Fibroblast of lung (primary cell): ENCODE results near the gene LYZL6. TPM values are rescaled to one million over a fixed set of nuclear protein-coding genes. Genes with fewer than 3 reads are reported as not detected.
"Not testable (repeated sequence)": the region's sequence is repeated elsewhere in the genome, so short reads cannot be mapped to it uniquely, and the experiment has no call there.

ENCODE experiments used
- DNase-seq, 2 donors: peaks; one replicate each; pipeline versions ENCODE4 v3.0.0 to v3.0.0-alpha.2; 2010; ENCODE audit warnings: low read depth in 2 of 2
- H2AFZ ChIP-seq: 2 replicates; pipeline ENCODE4 v1.5.1; 2012; ENCODE audit warnings: low read length, control low read depth, inconsistent platforms
- H3K27ac ChIP-seq: 2 replicates; pipeline ENCODE4 v1.5.1; 2011; ENCODE audit warnings: low read length, control low read depth; ENCODE audit not compliant: insufficient read depth
- H3K27me3 ChIP-seq: 2 replicates; pipeline ENCODE4 v1.5.1; 2011; ENCODE audit warnings: mild to moderate bottlenecking, low read length; ENCODE audit not compliant: control insufficient read depth, insufficient read depth
- H3K36me3 ChIP-seq: 2 replicates; pipeline ENCODE4 v1.5.1; 2011; ENCODE audit warnings: low read length; ENCODE audit not compliant: control insufficient read depth, insufficient read depth
- H3K4me1 ChIP-seq: 2 replicates; pipeline ENCODE4 v1.5.1; 2011; ENCODE audit warnings: low read length; ENCODE audit not compliant: control insufficient read depth, insufficient read depth; ENCODE audit errors: extremely low read depth
- H3K4me2 ChIP-seq: 2 replicates; pipeline ENCODE4 v1.5.1; 2011; ENCODE audit warnings: low read length, control low read depth; ENCODE audit not compliant: insufficient read depth; ENCODE audit errors: extremely low read depth
- H3K4me3 ChIP-seq, 4 experiments: fragments of 200-600 bp in 1 of 4; sonication (generic) in 1 of 4; replicated peaks in 1 of 4; 2 replicates each; pipeline ENCODE4 v1.5.1; 2011 to 2016; ENCODE audit warnings: low read length in 4 of 4, low read depth in 3 of 4, mild to moderate bottlenecking in 3 of 4, control low read depth in 2 of 4, inconsistent platforms in 1 of 4, mixed read lengths in 1 of 4; ENCODE audit not compliant: insufficient read depth in 1 of 4; ENCODE audit errors: control extremely low read depth in 1 of 4
- H3K79me2 ChIP-seq: 2 replicates; pipeline ENCODE4 v1.5.1; 2012; ENCODE audit warnings: mild to moderate bottlenecking, low read length, inconsistent platforms; ENCODE audit not compliant: control insufficient read depth, insufficient read depth
- H3K9ac ChIP-seq: 2 replicates; pipeline ENCODE4 v1.5.1; 2011; ENCODE audit warnings: mild to moderate bottlenecking, low read length, control low read depth; ENCODE audit not compliant: insufficient read depth
- H3K9me3 ChIP-seq: 2 replicates; pipeline ENCODE4 v1.5.1; 2012; ENCODE audit warnings: low read depth, low read length; ENCODE audit not compliant: control insufficient read depth, insufficient read depth
- H4K20me1 ChIP-seq: 2 replicates; pipeline ENCODE4 v1.5.1; 2011; ENCODE audit warnings: low read length; ENCODE audit not compliant: control insufficient read depth, insufficient read depth; ENCODE audit errors: extremely low read depth
- EZH2 ChIP-seq: IDR thresholded peaks from 2 replicates; pipeline ENCODE4 v1.5.1; 2012; ENCODE audit warnings: low read length, control low read depth, mild to moderate bottlenecking; ENCODE audit errors: missing control alignments
- polyA plus RNA-seq, 2 donors: library from polyadenylated mRNA; depleted of rRNA in 1 of 2; stranded (reverse) in 1 of 2; unstranded in 1 of 2; fragments of >200 nt; gene quantifications; 2 replicates each; pipeline ENCODE4 v1.2.1, GENCODE V29; 2011 to 2012; ENCODE audit warnings: missing spikeins in 1 of 2
- total RNA-seq: library from RNA; depleted of rRNA; stranded (reverse); fragments of >200 nt; gene quantifications from 2 replicates; pipeline ENCODE4 v1.2.1, GENCODE V29; 2014
- TF ChIP-seq, protein P1 (sequence below), 2 donors: IDR thresholded peaks in 1 of 2; conservative IDR thresholded peaks in 1 of 2; 1 replicate in 1 of 2; 2 replicates in 1 of 2; pipeline ENCODE4 v1.5.1; 2011 to 2012; ENCODE audit warnings: low read length in 2 of 2, control low read depth in 1 of 2, inconsistent platforms in 1 of 2, low read depth in 1 of 2, mild to moderate bottlenecking in 1 of 2

Gene LYZL6
- total and polyA plus RNA-seq, 2 donors (not counting 1 experiment from before 2014, with no cell fraction given): not detected

DNA sequence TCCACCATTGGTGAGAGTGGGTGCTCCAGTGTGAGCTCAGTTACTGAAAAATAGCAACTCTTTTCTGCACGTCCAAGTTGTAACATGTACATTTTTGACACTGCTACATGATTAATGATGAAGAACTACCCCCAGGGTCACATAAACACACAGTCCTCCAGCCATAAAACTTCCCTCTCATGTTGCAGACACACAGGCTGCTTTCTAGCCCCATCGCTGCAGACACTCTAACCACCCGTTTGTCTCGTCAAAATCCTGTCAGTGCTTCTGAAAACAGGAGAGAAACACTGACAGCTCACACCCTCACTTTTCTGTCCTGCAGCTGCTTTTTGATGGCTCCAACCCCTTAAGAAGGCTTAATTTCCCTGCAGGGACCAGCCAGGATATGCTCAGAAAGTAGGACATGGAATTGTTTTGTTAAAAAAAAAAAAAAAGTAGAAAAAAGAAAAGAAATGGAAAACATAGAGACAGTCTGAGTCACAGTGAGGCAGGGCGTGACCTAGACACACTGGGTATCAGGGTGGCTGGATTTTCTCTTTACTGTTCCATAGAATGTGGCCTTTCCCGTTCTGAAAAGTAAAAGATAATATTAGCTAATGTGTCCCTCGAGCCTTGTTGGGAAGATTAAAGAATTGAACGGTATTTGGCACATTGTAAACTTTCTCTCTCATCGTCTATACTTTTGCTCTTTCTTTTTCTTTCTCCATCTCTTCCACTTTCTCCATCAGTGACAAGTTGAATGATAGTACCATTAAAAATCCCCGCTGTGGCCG is 42.6 kb downstream of the LYZL6 start:
- peak in 1 of 2 donors; percentile 22 for DNase-seq
- Histone ChIP-seq H2AFZ (no peak overlapping the region), H3K9ac (no peak overlapping the region)

DNA sequence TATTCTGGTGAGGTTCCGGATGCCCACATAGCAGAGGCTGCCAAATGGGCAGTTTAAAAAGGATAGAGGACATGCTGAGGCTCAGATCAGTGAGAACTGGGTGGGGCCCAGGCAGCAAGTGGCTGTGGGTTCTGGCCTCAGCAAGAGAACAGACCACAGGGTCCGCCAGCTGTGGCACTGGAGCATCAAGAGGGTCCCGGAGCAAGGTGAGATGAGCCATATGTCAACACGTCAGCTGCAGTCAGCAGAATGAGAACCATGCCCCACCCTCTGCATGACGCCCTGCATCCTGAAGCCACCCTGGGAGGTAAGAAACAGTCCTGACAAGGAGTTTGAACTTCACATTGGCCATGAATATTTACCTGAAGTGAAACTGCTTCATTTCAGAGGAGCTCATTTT is 43.2 kb downstream of the LYZL6 start:
- no peak overlapping the region for H3K9ac ChIP-seq
- TF ChIP-seq EZH2: no peak
- TF ChIP-seq, protein P1, sequence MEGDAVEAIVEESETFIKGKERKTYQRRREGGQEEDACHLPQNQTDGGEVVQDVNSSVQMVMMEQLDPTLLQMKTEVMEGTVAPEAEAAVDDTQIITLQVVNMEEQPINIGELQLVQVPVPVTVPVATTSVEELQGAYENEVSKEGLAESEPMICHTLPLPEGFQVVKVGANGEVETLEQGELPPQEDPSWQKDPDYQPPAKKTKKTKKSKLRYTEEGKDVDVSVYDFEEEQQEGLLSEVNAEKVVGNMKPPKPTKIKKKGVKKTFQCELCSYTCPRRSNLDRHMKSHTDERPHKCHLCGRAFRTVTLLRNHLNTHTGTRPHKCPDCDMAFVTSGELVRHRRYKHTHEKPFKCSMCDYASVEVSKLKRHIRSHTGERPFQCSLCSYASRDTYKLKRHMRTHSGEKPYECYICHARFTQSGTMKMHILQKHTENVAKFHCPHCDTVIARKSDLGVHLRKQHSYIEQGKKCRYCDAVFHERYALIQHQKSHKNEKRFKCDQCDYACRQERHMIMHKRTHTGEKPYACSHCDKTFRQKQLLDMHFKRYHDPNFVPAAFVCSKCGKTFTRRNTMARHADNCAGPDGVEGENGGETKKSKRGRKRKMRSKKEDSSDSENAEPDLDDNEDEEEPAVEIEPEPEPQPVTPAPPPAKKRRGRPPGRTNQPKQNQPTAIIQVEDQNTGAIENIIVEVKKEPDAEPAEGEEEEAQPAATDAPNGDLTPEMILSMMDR (conservative IDR thresholded peaks at IDR 0.05 in 1 of 2, IDR thresholded peaks at IDR 0.05 in 1 of 2; ENCODE audit: low read depth in 1 of 2, low read length in 2 of 2): no peak
- no peaks in the 10 kb centered on the region for H3K9me3 ChIP-seq
- no peak overlapping the region for H2AFZ ChIP-seq
- H3K27ac ChIP-seq: no peak overlapping the region
- H4K20me1 ChIP-seq: no peaks in the 10 kb centered on the region
- H3K27me3 ChIP-seq: no peaks in the 10 kb centered on the region
- H3K4me1 ChIP-seq: no peaks in the 10 kb centered on the region
- no peaks in the 10 kb centered on the region for H3K79me2 ChIP-seq
- H3K4me3 ChIP-seq: no peak overlapping the region
- H3K36me3 ChIP-seq: no peaks in the 10 kb centered on the region
- no peak overlapping the region for H3K4me2 ChIP-seq
- DNase-seq: no peak

More for the DNA sequence above, 42.6 kb downstream of the LYZL6 start:
- no peaks in the 10 kb centered on the region for H3K4me1 ChIP-seq
- H3K27me3 ChIP-seq: no peaks in the 10 kb centered on the region
- no peak overlapping the region for H3K27ac ChIP-seq
- TF ChIP-seq, protein P1 (conservative IDR thresholded peaks at IDR 0.05 in 1 of 2, IDR thresholded peaks at IDR 0.05 in 1 of 2; ENCODE audit: low read depth in 1 of 2, low read length in 2 of 2): no peak
- no peak for TF ChIP-seq EZH2
- no peak overlapping the region for H3K4me3 ChIP-seq
- no peaks in the 10 kb centered on the region for H4K20me1 ChIP-seq
- no peaks in the 10 kb centered on the region for H3K36me3 ChIP-seq
- H3K4me2 ChIP-seq: no peak overlapping the region
- no peaks in the 10 kb centered on the region for H3K9me3 ChIP-seq
- no peaks in the 10 kb centered on the region for H3K79me2 ChIP-seq

DNA sequence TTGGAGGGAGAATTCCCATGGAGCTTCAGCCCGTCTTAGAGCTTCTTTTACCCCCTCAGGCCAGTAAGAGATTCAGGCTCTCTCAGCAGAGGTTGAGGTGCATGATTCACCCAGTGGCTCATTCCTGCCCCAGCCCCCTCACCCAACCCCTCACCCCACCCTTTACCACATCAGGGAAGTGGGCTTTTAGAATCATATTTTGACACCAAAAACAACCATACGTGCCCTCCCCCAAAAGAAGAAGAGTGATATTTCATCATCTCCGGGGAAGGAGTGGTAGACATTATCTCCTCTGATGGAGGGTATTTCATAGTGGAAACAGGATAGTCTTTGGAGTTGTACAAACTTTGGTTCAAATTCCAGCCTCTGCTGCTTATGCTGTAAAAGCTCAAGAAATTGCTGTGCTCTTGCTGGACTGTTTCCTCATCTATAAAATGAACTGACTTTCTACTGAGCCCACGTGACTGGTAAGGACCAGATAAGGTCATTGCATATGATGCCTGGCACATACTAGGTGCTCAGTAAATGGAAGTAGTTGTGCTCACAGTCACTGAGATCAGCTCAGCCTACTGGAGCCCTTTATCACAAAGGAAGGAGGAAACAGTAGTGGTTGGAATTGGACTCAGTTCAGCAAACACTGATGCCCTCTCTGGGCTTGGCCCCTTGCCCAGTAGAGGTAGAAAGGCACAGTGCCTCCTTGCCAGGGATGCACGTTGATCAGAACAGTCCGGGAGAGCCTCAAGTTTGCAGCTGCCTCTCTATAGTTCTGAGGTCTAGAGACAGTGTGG is 45.0 kb downstream of the LYZL6 start:
- TF ChIP-seq EZH2: no peak
- TF ChIP-seq, protein P1 (conservative IDR thresholded peaks at IDR 0.05 in 1 of 2, IDR thresholded peaks at IDR 0.05 in 1 of 2; ENCODE audit: low read depth in 1 of 2, low read length in 2 of 2): no peak
- H3K4me2 ChIP-seq: no peak overlapping the region

DNA sequence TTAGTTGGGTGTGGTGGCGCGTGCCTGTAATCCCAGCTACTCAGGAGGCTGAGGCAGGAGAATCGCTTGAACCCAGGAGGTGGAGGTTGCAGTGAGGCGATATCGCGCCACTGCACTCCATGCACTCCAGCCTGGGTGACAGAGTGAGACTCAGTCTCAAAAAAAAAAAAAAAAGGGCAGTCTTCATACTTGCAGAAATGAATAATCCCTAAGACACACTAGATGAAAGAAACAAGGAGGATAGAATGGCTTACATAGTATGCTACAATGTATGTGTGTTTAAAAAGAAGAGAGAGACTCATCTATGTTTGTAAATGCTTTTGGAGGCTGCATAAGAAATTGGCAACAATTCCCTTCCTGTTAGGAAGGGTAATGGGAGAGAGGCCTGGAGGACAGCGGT is 45.7 kb downstream of the LYZL6 start:
- not testable (repeated sequence) for H4K20me1 ChIP-seq, H3K4me1 ChIP-seq, H3K4me2 ChIP-seq, H3K27me3 ChIP-seq, H3K27ac ChIP-seq, H3K9ac ChIP-seq, H2AFZ ChIP-seq, H3K36me3 ChIP-seq, H3K79me2 ChIP-seq, H3K9me3 ChIP-seq, DNase-seq, H3K4me3 ChIP-seq

More for the DNA sequence above, 45.0 kb downstream of the LYZL6 start:
- Histone ChIP-seq H3K4me3 (no peak overlapping the region), H3K9ac (no peak overlapping the region), H4K20me1 (no peaks in the 10 kb centered on the region), H3K36me3 (no peaks in the 10 kb centered on the region), H3K27ac (no peak overlapping the region), H3K4me1 (no peaks in the 10 kb centered on the region), H3K79me2 (no peaks in the 10 kb centered on the region), H3K9me3 (no peaks in the 10 kb centered on the region), H3K27me3 (no peaks in the 10 kb centered on the region), H2AFZ (no peak overlapping the region)
- no peak for DNase-seq
